Upper lobe of right lung (tissue), 1 donor: ENCODE measurements around the gene MINPP1. TPM values are rescaled to one million over a fixed set of nuclear protein-coding genes. Genes with fewer than 3 reads are reported as not detected.
A peak's percentile ranks its signal among the peaks of the same experiment; 100 is the strongest.

Experiments
- ATAC-seq: fragments of 200-7000 bp; cut with Tn5 transposase; one replicate; pipeline ENCODE4 v1.9.1; 2020; ENCODE audit warnings: mild to moderate bottlenecking, moderate library complexity
- DNase-seq: peaks from one replicate; pipeline ENCODE4 v3.0.0-alpha.2; 2020
- H3K27ac ChIP-seq: fragments of 200-600 bp; one replicate; pipeline ENCODE4 v1.8.0; 2022
- H3K27me3 ChIP-seq: fragments of 200-600 bp; one replicate; pipeline ENCODE4 v1.8.0; 2022; ENCODE audit warnings: mild to moderate bottlenecking
- H3K36me3 ChIP-seq: fragments of 200-600 bp; one replicate; pipeline ENCODE4 v1.8.0; 2022
- H3K4me1 ChIP-seq: fragments of 200-600 bp; one replicate; pipeline ENCODE4 v1.8.0; 2022
- H3K4me3 ChIP-seq: fragments of 200-600 bp; one replicate; pipeline ENCODE4 v1.8.0; 2022; ENCODE audit warnings: mild to moderate bottlenecking
- H3K9me3 ChIP-seq: fragments of 200-600 bp; one replicate; pipeline ENCODE4 v1.8.0; 2022
- intact Hi-C: fragments of 100-400 bp; cut with DNase I; formaldehyde crosslinking; loops from one replicate; pipeline ENCODE4 v1.11.0; 2022
- total RNA-seq: library from RNA; stranded (reverse); fragmentation: NEBNext Ultra II Directional; extraction: Animal tissue kit (Norgen Biotek cat#: 25700); gene quantifications from one replicate; pipeline ENCODE4 v1.2.1, GENCODE V29; 2021
- TF ChIP-seq, protein P1 (sequence below): fragments of 200-600 bp; IDR thresholded peaks from one replicate; pipeline ENCODE4 v1.8.0; 2022; ENCODE audit warnings: antibody characterized with exemption
- donor health status: DM: no; HTN: yes; CAD: no; lungs with severe emphysema.

Gene MINPP1
- total RNA-seq, 1 donor from 2014 or later: 15.4 TPM

DNA sequence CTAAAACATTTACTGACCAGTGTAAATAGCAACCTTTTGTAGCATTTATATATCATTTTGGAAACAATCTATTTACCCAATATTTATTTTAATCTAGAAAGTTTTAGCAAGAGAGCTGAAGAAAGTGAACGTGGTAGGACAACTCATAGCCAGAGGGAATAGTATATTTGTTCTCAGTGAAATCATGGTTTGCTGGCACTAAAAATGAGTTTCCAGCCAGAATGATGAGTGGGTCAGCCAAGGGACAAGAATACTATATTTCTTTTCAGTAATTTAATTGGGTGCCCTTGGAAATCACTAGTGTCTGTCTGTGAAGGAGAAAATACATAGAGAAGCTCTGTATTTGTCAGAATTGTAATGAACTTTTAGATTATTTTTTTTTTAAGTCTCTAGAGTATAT lies 74.9 kb downstream of the MINPP1 start:
- Histone ChIP-seq H3K9me3 (no peaks in the 10 kb centered on the region), H3K27me3 (no peaks in the 10 kb centered on the region), H3K36me3 (no peaks in the 10 kb centered on the region), H3K4me1 (no peaks in the 10 kb centered on the region), H3K27ac (no peak overlapping the region), H3K4me3 (no peak overlapping the region)
- TF ChIP-seq, protein P1, sequence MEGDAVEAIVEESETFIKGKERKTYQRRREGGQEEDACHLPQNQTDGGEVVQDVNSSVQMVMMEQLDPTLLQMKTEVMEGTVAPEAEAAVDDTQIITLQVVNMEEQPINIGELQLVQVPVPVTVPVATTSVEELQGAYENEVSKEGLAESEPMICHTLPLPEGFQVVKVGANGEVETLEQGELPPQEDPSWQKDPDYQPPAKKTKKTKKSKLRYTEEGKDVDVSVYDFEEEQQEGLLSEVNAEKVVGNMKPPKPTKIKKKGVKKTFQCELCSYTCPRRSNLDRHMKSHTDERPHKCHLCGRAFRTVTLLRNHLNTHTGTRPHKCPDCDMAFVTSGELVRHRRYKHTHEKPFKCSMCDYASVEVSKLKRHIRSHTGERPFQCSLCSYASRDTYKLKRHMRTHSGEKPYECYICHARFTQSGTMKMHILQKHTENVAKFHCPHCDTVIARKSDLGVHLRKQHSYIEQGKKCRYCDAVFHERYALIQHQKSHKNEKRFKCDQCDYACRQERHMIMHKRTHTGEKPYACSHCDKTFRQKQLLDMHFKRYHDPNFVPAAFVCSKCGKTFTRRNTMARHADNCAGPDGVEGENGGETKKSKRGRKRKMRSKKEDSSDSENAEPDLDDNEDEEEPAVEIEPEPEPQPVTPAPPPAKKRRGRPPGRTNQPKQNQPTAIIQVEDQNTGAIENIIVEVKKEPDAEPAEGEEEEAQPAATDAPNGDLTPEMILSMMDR: no peak
- ATAC-seq (no peak), DNase-seq (no peak)
- intact Hi-C loops: no loop called here

- intact Hi-C loops: no loop called here
- H3K27ac ChIP-seq: no peak overlapping the region
- DNase-seq: no peak
- H3K4me3 ChIP-seq: no peak overlapping the region
- H3K9me3 ChIP-seq: no peaks in the 10 kb centered on the region
- no peaks in the 10 kb centered on the region for H3K27me3 ChIP-seq
- no peaks in the 10 kb centered on the region for H3K36me3 ChIP-seq
- H3K4me1 ChIP-seq: no peaks in the 10 kb centered on the region
- TF ChIP-seq, protein P1: no peak
- no peak for ATAC-seq
Measured at GRCh38 chr10:87580016-87580415, 75.3 kb downstream of the MINPP1 start.

- peaks cover 4% of the 10 kb centered on the region for H3K4me1 ChIP-seq
- H3K27ac ChIP-seq: no peak overlapping the region
- no peaks in the 10 kb centered on the region for H3K9me3 ChIP-seq
- H3K36me3 ChIP-seq: no peaks in the 10 kb centered on the region
- intact Hi-C loops: no loop called here
- H3K4me3 ChIP-seq: no peak overlapping the region
- ATAC-seq: peak; percentile 79
- no peaks in the 10 kb centered on the region for H3K27me3 ChIP-seq
- DNase-seq: no peak
- TF ChIP-seq, protein P1: no peak
Measured at GRCh38 chr10:87585565-87586514, 81.1 kb downstream of the MINPP1 start.

DNA sequence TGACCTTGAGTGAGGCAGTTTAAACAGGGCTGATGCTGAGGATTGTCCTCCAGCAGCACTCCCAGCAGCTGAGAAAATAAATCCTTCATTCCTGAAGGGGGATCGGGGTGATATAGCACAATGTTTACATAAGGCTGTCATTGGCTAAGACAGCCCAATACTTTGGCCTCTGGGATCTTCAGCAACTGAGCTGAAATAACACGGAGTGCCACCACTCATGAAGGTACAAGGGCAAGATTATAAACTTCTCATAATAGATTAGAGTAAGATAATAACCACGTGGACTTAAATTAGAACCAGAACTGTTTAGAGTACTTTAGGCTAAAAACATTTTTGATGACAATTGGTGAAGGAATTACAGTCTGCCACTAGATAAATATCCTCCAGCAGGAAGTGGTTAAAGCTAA lies 85.0 kb downstream of the MINPP1 start:
- no peaks in the 10 kb centered on the region for H3K36me3 ChIP-seq
- no peaks in the 10 kb centered on the region for H3K27me3 ChIP-seq
- no peak for DNase-seq
- no peak overlapping the region for H3K27ac ChIP-seq
- TF ChIP-seq, protein P1: no peak
- H3K9me3 ChIP-seq: no peaks in the 10 kb centered on the region
- intact Hi-C loops: no loop called here
- peaks cover 12% of the 10 kb centered on the region for H3K4me1 ChIP-seq
- no peak for ATAC-seq
- H3K4me3 ChIP-seq: no peak overlapping the region

DNA sequence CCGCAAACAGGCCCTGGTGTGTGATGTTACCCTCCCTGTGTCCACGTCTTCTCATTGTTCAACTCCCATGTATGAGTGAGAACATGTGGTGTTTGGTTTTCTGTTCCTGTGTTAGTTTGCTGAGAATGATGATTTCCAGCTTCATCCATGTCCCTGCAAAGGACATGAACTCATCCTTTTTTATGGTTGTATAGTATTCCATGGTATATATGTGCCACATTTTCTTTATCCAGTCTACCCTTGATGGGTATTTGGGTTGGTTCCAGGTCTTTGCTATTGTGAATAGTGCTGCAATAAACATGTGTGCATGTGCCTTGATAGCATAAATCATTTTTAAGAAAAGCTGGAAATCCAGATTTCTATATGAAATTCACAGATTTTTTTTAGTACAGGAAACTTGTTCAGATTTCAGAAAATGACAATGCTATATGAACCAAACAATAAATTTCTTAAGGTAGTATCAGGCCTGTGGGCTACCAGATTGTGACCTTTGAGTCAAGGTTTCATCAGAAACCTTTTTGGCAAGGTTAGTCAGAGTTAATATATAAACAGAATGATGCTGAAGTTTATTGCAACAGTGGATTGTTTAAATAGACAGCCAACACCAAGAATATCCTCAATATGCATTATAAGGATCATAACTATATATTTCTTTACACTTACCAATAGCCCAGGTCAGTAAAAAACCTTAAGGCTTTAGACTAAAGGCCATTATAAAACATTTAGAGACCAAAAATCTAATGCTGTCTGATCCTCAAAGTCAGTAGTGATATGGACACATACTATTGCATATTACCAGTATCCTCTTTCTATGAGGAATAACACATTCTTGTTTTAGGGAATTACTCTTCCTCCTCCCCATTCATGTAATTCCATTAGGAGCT lies 86.3 kb downstream of the MINPP1 start:
- ATAC-seq: no peak
- no peak overlapping the region for H3K4me3 ChIP-seq
- no peaks in the 10 kb centered on the region for H3K36me3 ChIP-seq
- no peaks in the 10 kb centered on the region for H3K27me3 ChIP-seq
- no peaks in the 10 kb centered on the region for H3K9me3 ChIP-seq
- DNase-seq: no peak
- peaks cover 22% of the 10 kb centered on the region for H3K4me1 ChIP-seq
- TF ChIP-seq, protein P1: no peak
- intact Hi-C loops: no loop called here
- no peak overlapping the region for H3K27ac ChIP-seq
